GM23338 (cell line): ENCODE results near the gene EIF1AX.

Experiments
- STAT1 ChIP-seq: IDR thresholded peaks from one replicate; pipeline ENCODE4 v1.6.1; 2016; ENCODE audit warnings: antibody characterized with exemption; ENCODE audit not compliant: unreplicated experiment
- TF ChIP-seq, protein P1 (sequence below), 2 experiments: fragments of 200-600 bp in 1 of 2; sonication (generic) in 1 of 2; conservative IDR thresholded peaks; 2 replicates each; pipeline versions ENCODE4 v1.5.1 to v1.6.1; 2016 to 2017; ENCODE audit warnings: antibody characterized with exemption in 2 of 2, low read depth in 2 of 2, mild to moderate bottlenecking in 2 of 2, moderate library complexity in 1 of 2

DNA sequence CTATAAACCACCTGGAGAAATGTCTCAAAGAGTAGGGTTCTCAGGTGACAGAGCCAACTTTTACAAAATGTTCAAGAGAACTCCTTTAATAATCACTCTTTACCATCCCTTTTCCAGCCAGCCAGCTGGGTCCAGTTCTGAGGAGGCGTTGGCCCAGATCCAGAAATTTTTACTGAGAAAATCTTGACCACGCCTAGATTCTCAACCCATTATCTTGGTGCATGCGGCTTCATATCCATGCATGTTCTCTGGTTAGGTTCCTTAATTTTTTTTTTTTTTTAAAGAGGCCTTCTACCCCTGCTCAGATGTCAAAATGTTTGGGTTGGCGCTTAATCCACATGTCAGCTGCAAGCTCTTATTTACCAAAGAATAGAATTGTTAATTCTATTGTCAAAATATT lies 13.0 kb downstream of the EIF1AX start:
- no peak for TF ChIP-seq STAT1
- TF ChIP-seq, protein P1, sequence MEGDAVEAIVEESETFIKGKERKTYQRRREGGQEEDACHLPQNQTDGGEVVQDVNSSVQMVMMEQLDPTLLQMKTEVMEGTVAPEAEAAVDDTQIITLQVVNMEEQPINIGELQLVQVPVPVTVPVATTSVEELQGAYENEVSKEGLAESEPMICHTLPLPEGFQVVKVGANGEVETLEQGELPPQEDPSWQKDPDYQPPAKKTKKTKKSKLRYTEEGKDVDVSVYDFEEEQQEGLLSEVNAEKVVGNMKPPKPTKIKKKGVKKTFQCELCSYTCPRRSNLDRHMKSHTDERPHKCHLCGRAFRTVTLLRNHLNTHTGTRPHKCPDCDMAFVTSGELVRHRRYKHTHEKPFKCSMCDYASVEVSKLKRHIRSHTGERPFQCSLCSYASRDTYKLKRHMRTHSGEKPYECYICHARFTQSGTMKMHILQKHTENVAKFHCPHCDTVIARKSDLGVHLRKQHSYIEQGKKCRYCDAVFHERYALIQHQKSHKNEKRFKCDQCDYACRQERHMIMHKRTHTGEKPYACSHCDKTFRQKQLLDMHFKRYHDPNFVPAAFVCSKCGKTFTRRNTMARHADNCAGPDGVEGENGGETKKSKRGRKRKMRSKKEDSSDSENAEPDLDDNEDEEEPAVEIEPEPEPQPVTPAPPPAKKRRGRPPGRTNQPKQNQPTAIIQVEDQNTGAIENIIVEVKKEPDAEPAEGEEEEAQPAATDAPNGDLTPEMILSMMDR (conservative IDR thresholded peaks at IDR 0.05; ENCODE audit: low read depth in 2 of 2): no peak
